HepG2 (cell line): ENCODE measurements around the gene MICOS13. TPM values are rescaled to one million over a fixed set of nuclear protein-coding genes. Genes with fewer than 3 reads are reported as not detected.

Experiments used
- AGO1 ChIP-seq: fragments of 200-400 bp; formaldehyde crosslinking; IDR thresholded peaks from 2 replicates; pipeline ENCODE4 v1.6.1; 2017; ENCODE audit warnings: mild to moderate bottlenecking, low read depth, low read length, moderate library complexity; ENCODE audit not compliant: poor library complexity, severe bottlenecking
- AGO2 ChIP-seq: fragments of 200-400 bp; formaldehyde crosslinking; optimal IDR thresholded peaks from 2 replicates; pipeline ENCODE3; 2017; ENCODE audit warnings: mild to moderate bottlenecking, low read depth, low read length, moderate library complexity
- EHMT2 ChIP-seq: fragments of 200-600 bp; sonication (generic); IDR thresholded peaks from 2 replicates; pipeline ENCODE4 v1.7.0; 2017; ENCODE audit warnings: antibody characterized with exemption, low read depth, low read length, borderline replicate concordance
- ERF ChIP-seq: IDR thresholded peaks from 2 replicates; pipeline ENCODE4 v1.6.1; 2018; ENCODE audit warnings: missing biosample characterization, missing genetic modification reagents
- FLYWCH1 ChIP-seq: sonication (generic); formaldehyde crosslinking; IDR thresholded peaks from 2 replicates; pipeline ENCODE4 v1.8.1; 2023; ENCODE audit warnings: mild to moderate bottlenecking, missing genetic modification reagents
- FOSL1 ChIP-seq: sonication (generic); formaldehyde crosslinking; IDR thresholded peaks from 2 replicates; pipeline ENCODE4 v1.9.0; 2021; ENCODE audit warnings: missing genetic modification reagents, borderline replicate concordance
- KLF13 ChIP-seq: sonication (generic); formaldehyde crosslinking; IDR thresholded peaks from 2 replicates; pipeline ENCODE4 v1.4.0; 2020; ENCODE audit warnings: mild to moderate bottlenecking, missing genetic modification reagents
- MXI1 ChIP-seq: IDR thresholded peaks from 3 replicates; pipeline ENCODE4 v1.6.1; 2012; ENCODE audit warnings: low read depth, low read length, inconsistent platforms, borderline replicate concordance
- NAIF1 ChIP-seq: sonication (generic); formaldehyde crosslinking; IDR thresholded peaks from 2 replicates; pipeline ENCODE4 v1.5.0; 2020; ENCODE audit warnings: mild to moderate bottlenecking, missing genetic modification reagents, borderline replicate concordance
- NCOA2 ChIP-seq: sonication (generic); formaldehyde crosslinking; IDR thresholded peaks from 2 replicates; pipeline ENCODE4 v1.8.0; 2022; ENCODE audit warnings: inconsistent platforms
- NFE2L1 ChIP-seq: sonication (generic); formaldehyde crosslinking; IDR thresholded peaks from 2 replicates; pipeline ENCODE4 v1.4.0; 2020; ENCODE audit warnings: missing genetic modification reagents, mild to moderate bottlenecking, borderline replicate concordance
- NFKBIZ ChIP-seq: IDR thresholded peaks from 2 replicates; pipeline ENCODE4 v1.6.1; 2018; ENCODE audit warnings: missing genetic modification reagents, missing compliant biosample characterization
- NONO ChIP-seq, 2 experiments: fragments of 450-650 bp in 1 of 2; sonication (generic) in 1 of 2; formaldehyde crosslinking in 1 of 2; IDR thresholded peaks in 1 of 2; conservative IDR thresholded peaks in 1 of 2; 2 replicates each; pipeline versions ENCODE4 v1.6.1 to v1.8.0; 2017 to 2022; ENCODE audit warnings: mild to moderate bottlenecking in 1 of 2, missing genetic modification reagents in 1 of 2, moderate library complexity in 1 of 2
- POLR2G ChIP-seq: fragments of 200-400 bp; formaldehyde crosslinking; IDR thresholded peaks from 2 replicates; pipeline ENCODE4 v1.6.1; 2018; ENCODE audit warnings: mild to moderate bottlenecking, low read depth, low read length, moderate library complexity
- RBM22 ChIP-seq: fragments of 200-400 bp; formaldehyde crosslinking; optimal IDR thresholded peaks from 2 replicates; pipeline ENCODE3; 2017; ENCODE audit warnings: mild to moderate bottlenecking, low read length, moderate library complexity
- REL ChIP-seq: sonication (generic); formaldehyde crosslinking; conservative IDR thresholded peaks from 2 replicates; pipeline ENCODE4 v1.8.0; 2022; ENCODE audit warnings: mild to moderate bottlenecking, missing genetic modification reagents, moderate library complexity
- SMYD3 ChIP-seq: sonication (generic); formaldehyde crosslinking; IDR thresholded peaks from 2 replicates; pipeline ENCODE4 v1.8.1; 2023; ENCODE audit warnings: mild to moderate bottlenecking, missing genetic modification reagents
- SRSF1 ChIP-seq: fragments of 200-400 bp; formaldehyde crosslinking; optimal IDR thresholded peaks from 2 replicates; pipeline ENCODE3; 2017; ENCODE audit warnings: mild to moderate bottlenecking, low read depth, low read length, moderate library complexity
- TBX2 ChIP-seq: sonication (generic); formaldehyde crosslinking; IDR thresholded peaks from 2 replicates; pipeline ENCODE4 v1.5.0; 2020; ENCODE audit warnings: missing genetic modification reagents, mild to moderate bottlenecking, borderline replicate concordance
- ZBTB37 ChIP-seq: sonication (generic); formaldehyde crosslinking; IDR thresholded peaks from 2 replicates; pipeline ENCODE4 v1.4.0; 2020; ENCODE audit warnings: mild to moderate bottlenecking, missing genetic modification reagents
- ZFAT ChIP-seq: sonication (generic); formaldehyde crosslinking; conservative IDR thresholded peaks from 2 replicates; pipeline ENCODE4 v1.8.1; 2023; ENCODE audit warnings: missing genetic modification reagents, inconsistent platforms
- ZNF224 ChIP-seq: sonication (generic); formaldehyde crosslinking; IDR thresholded peaks from 2 replicates; pipeline ENCODE4 v1.5.0; 2020; ENCODE audit warnings: mild to moderate bottlenecking, missing genetic modification reagents
- ZNF644 ChIP-seq: IDR thresholded peaks from 2 replicates; pipeline ENCODE4 v1.6.1; 2016; ENCODE audit warnings: low read depth
- ZSCAN12 ChIP-seq: sonication (generic); formaldehyde crosslinking; IDR thresholded peaks from 2 replicates; pipeline ENCODE4 v1.9.0; 2021; ENCODE audit warnings: mild to moderate bottlenecking, missing genetic modification reagents
- ZSCAN5A ChIP-seq: sonication (generic); formaldehyde crosslinking; IDR thresholded peaks from 2 replicates; pipeline ENCODE4 v1.8.0; 2022; ENCODE audit warnings: mild to moderate bottlenecking, missing genetic modification reagents, borderline replicate concordance
- polyA plus RNA-seq, 8 experiments: library from polyadenylated mRNA; depleted of rRNA in 3 of 8; stranded (reverse) in 7 of 8; unstranded in 1 of 8; fragments of >200 nt; fragmentation: Illumina TruSeq in 4 of 8; extraction: Trizol in 4 of 8; gene quantifications; 2 replicates each; pipeline versions ENCODE4 v1.2.1 to v1.2.3, GENCODE V29; 2011 to 2016; ENCODE audit warnings: low read depth in 4 of 8, missing spikeins in 1 of 8, mixed read lengths in 1 of 8; ENCODE audit not compliant: insufficient read depth in 1 of 8
- total RNA-seq, 5 experiments: library from RNA; depleted of rRNA; stranded (reverse); fragments of >200 nt; fragmentation: Illumina TruSeq; extraction: Trizol; gene quantifications; 2 replicates each; pipeline ENCODE4 v1.2.3, GENCODE V29; 2016; ENCODE audit warnings: low read depth in 1 of 5
- TF ChIP-seq, protein P1 (sequence below): sonication (generic); formaldehyde crosslinking; IDR thresholded peaks from 2 replicates; pipeline ENCODE4 v1.4.0; 2020; ENCODE audit warnings: missing genetic modification reagents

MICOS13 gene
- total and polyA plus RNA-seq, 2 of the 13 experiments (the other 11 are each of a cell fraction or from before 2014, with no cell fraction given): 28.8 to 35.4 TPM

DNA sequence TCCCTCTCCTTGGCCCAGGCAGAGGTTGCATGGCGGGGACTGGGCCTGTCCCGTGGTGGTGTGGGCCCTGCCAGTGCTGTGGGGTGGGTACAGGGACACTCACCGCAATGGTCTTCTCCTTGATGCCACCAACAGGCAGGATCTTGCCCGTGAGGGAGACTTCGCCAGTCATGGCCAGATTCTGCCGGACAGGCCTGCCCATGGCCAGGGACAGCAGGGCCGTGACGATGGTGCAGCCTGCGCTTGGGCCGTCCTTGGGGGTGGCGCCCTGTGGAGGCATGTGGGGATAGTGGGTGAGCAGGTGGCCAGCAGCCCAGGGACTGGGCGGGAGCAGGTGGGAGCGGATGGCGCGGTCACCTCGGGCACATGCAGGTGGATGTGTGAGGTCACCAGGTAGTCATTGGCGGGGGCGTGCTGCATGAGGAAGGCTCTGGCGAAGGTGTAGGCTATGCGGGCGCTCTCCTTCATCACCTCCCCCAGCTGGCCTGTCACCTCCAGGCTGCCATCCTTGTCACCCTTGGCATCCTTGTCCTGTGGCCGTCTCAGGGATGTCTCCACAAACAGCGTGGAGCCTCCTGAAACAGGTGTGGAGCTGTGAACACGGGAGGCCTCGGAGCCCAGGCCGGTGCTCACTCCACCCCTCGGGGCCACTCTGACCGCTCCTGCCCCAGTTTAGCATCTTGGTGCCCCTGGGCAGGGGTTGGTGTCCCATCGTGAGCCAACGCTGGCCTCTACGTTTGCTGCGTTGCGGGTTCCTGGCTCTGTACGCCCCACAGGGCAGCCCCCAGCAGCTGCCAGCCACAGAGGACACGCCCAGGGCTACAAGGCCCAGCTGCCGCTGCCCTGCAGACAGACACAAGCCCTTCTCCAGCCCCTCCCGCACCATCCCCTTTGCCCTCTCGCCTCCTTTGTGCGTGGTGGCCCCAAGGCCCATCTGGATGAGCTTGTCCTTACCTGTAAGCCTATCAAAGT, 13.2 kb upstream of the MICOS13 start (continued):
- TF ChIP-seq ZBTB37 (CRISPR knock-in tag): no peak
- no peak for TF ChIP-seq ZFAT (CRISPR knock-in tag)
- TF ChIP-seq ZNF224: no peak
- no peak for TF ChIP-seq NFE2L1
- no peak for TF ChIP-seq ZSCAN12 (CRISPR knock-in tag)
- no peak for TF ChIP-seq NCOA2 (CRISPR knock-in tag)
- TF ChIP-seq NFKBIZ (CRISPR knock-in tag): no peak
- no peak for TF ChIP-seq FOSL1 (CRISPR knock-in tag)
- TF ChIP-seq, protein P1, sequence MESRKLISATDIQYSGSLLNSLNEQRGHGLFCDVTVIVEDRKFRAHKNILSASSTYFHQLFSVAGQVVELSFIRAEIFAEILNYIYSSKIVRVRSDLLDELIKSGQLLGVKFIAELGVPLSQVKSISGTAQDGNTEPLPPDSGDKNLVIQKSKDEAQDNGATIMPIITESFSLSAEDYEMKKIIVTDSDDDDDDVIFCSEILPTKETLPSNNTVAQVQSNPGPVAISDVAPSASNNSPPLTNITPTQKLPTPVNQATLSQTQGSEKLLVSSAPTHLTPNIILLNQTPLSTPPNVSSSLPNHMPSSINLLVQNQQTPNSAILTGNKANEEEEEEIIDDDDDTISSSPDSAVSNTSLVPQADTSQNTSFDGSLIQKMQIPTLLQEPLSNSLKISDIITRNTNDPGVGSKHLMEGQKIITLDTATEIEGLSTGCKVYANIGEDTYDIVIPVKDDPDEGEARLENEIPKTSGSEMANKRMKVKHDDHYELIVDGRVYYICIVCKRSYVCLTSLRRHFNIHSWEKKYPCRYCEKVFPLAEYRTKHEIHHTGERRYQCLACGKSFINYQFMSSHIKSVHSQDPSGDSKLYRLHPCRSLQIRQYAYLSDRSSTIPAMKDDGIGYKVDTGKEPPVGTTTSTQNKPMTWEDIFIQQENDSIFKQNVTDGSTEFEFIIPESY: peak; percentile 58; the same call in 1 of the 2 replicates
- TF ChIP-seq ZSCAN5A (CRISPR knock-in tag): no peak
- no peak for TF ChIP-seq ERF (CRISPR knock-in tag)
- no peak for TF ChIP-seq NONO (IDR thresholded peaks at IDR 0.05)
- peak; percentile 36; the same call in 1 of the 2 replicates for TF ChIP-seq NONO (CRISPR knock-in tag; conservative IDR thresholded peaks at IDR 0.05)
- TF ChIP-seq SMYD3 (CRISPR knock-in tag): no peak
- TF ChIP-seq MXI1: no peak
- no peak for TF ChIP-seq TBX2
- peak; percentile 80 for TF ChIP-seq AGO1
- peak; percentile 84 for TF ChIP-seq RBM22
- no peak for TF ChIP-seq ZNF644 (CRISPR knock-in tag)
- no peak for TF ChIP-seq FLYWCH1 (CRISPR knock-in tag)
- TF ChIP-seq REL: no peak
- TF ChIP-seq EHMT2: no peak
- peak; percentile 26; the same call in 1 of the 2 replicates for TF ChIP-seq POLR2G
- peak; percentile 98 for TF ChIP-seq AGO2
- no peak for TF ChIP-seq NAIF1
- TF ChIP-seq KLF13 (CRISPR knock-in tag): no peak
- TF ChIP-seq SRSF1: peak; percentile 32
